GM12872 (cell line): ENCODE data around the gene FNIP1.

Experiments used
- TF ChIP-seq, protein P1 (sequence below): IDR thresholded peaks from 3 replicates; pipeline ENCODE4 v1.5.1; 2011; ENCODE audit warnings: low read depth, mild to moderate bottlenecking, low read length, moderate library complexity; ENCODE audit not compliant: insufficient read depth

FNIP1 gene

DNA sequence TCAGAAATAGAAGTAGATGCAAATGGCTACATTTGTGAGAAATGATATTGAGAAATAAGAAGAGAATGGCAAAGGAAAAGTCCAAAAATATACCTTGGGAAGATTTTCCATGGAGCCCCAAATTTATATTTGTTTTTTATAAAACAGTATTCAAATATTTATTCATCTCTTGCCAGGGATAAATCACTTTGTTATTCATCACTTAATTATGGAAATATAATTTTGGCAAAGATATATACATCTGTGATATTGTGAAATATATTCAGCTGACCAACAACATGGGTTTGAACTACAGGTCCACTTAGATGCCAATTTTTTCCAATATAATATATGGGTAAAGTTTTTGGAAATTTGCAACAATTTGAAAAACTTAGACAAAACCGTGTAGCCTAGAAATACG lies 142.0 kb downstream of the FNIP1 start:
- TF ChIP-seq, protein P1, sequence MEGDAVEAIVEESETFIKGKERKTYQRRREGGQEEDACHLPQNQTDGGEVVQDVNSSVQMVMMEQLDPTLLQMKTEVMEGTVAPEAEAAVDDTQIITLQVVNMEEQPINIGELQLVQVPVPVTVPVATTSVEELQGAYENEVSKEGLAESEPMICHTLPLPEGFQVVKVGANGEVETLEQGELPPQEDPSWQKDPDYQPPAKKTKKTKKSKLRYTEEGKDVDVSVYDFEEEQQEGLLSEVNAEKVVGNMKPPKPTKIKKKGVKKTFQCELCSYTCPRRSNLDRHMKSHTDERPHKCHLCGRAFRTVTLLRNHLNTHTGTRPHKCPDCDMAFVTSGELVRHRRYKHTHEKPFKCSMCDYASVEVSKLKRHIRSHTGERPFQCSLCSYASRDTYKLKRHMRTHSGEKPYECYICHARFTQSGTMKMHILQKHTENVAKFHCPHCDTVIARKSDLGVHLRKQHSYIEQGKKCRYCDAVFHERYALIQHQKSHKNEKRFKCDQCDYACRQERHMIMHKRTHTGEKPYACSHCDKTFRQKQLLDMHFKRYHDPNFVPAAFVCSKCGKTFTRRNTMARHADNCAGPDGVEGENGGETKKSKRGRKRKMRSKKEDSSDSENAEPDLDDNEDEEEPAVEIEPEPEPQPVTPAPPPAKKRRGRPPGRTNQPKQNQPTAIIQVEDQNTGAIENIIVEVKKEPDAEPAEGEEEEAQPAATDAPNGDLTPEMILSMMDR: no peak

DNA sequence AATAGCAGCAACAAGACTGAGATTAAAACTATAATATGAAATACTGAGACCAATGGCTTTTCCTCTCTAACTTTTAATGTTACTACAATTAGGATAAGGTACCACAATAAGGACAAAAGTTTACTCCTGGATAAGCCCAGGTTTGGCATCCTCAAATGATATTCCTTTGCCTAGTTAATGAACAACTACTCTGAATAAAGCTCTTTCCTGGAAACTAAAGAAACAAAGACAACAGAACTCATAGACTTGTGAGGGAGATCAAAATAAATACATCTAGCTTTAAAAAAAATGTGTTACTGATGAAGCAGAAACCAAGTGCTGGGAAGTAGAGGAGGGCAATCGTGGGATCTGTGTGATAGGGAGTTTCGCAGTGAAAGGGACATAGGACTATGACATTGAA lies 142.5 kb downstream of the FNIP1 start:
- TF ChIP-seq, protein P1: no peak

DNA sequence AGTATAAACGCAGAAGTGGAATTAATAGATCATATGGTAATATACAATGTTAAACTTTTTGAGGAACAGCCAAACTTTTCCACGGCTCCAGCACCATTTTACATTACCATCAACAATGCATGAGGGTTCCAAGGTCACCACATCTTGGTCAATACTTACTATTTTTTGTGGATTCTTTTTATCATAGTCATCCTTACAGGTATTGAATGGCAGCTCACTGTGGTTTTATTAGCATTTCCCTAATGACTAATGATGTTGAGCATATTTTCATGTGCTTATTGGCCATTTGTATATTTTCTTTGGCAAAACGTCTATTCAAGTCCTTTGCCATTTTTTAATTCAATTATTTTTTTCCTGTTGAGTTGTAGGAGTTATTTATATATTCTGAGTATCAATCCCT lies 147.7 kb downstream of the FNIP1 start:
- TF ChIP-seq, protein P1: no peak

DNA sequence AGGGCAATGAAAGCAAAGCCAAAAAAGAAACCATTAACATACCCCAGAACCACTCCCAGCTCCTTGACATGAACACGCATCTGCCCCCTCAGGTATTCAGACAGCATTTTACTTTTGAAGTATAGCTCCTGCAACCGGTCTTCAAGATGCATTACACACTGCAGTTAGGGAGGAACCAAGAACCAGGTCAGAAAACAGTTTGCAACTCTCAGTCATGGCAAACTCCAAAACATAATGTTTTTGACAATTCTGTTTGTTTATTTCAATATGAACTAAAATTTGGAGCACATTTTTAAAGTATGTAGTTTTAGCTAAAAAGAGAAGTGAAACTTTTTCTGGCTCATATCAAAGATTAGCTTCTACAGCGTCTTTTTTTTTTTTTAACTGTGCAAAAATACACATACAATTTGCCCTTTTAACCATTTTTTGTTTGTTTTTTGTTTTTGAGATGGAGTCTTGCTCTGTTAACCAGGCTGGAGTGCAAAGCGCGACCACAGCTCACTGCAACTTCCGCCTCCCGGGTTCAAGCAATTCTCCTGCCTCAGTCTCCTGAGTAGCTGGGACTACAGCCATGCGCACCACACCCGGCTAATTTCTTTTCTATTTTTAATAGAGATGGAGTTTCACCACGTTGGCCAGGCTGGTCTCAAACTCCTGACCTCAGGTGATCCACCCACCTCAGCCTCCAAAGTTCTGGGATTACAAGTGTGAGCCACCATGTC lies 149.6 kb downstream of the FNIP1 start:
- TF ChIP-seq, protein P1: no peak

DNA sequence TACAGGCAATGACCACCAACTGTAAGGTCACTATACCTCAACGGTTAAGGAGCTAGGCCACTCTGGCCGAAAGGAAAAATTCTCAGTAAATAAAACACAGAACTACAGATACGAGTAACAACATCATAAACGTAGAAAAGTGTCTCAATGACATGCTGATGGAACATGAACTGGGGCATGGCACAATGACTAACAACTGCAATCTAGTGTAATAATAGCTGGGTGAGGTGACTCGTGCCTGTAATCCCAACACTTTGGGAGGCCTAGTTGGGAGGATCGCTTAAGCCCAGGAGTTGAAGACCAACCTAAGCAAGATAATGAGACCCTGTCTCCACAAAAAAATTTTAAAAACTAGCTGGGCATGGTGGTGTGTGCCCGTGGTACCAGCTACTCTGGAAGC lies 152.0 kb downstream of the FNIP1 start:
- TF ChIP-seq, protein P1: no peak

DNA sequence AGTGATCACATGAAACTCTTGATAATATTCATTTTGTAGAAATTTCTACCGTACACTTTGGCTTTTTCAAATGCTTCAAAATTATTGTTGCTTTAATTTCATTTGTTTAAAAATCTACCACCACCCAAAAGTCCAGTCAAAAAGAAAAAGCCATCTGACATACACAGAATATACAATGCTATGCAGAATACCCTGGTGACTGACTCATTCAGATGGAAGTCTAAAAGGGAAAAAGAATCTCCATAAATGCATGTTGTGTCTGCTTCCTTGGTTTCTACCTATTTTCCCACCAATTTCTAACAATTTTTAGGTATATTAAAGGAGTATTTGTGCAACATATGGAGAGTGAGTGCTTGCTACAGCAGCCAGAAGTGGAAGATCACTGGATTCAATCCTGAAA lies 152.4 kb downstream of the FNIP1 start:
- TF ChIP-seq, protein P1: no peak

DNA sequence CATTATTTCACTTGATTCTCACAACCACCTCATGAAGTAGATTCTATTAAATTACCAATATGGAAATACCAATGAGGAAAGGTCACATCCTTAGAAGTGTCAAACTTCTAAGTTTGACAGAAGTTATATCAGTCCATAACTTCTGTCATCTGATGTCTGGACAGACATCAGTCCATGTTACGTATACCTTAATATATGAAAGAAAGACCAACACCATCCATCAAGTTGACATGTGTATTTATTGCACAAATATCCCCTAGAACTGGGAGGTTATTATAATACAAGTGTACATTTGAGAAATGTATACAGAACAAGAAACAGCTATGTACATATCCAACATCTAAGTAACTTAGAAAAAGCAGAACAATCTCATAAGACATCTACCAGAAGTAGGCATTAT lies 155.3 kb downstream of the FNIP1 start:
- TF ChIP-seq, protein P1: no peak
